Ishikawa (cell line): ENCODE measurements around the gene TPGS2.

Source experiments
- CEBPB ChIP-seq: IDR thresholded peaks from 2 replicates; pipeline ENCODE4 v1.6.1; 2012
- CREB1 ChIP-seq: IDR thresholded peaks from 2 replicates; pipeline ENCODE4 v1.6.1; 2012; ENCODE audit warnings: low read depth
- EGR1 ChIP-seq: IDR thresholded peaks from 2 replicates; pipeline ENCODE4 v1.6.1; 2012
- EP300 ChIP-seq: IDR thresholded peaks from 2 replicates; pipeline ENCODE4 v1.6.1; 2012; ENCODE audit warnings: borderline replicate concordance
- NFIC ChIP-seq: IDR thresholded peaks from 2 replicates; pipeline ENCODE4 v1.6.1; 2012
- RAD21 ChIP-seq: IDR thresholded peaks from 2 replicates; pipeline ENCODE4 v1.6.1; 2012; ENCODE audit warnings: low read depth
- TAF1 ChIP-seq: IDR thresholded peaks from 2 replicates; pipeline ENCODE4 v1.6.1; 2012; ENCODE audit warnings: low read depth, mild to moderate bottlenecking
- TEAD4 ChIP-seq: IDR thresholded peaks from 2 replicates; pipeline ENCODE4 v1.6.1; 2012
- YY1 ChIP-seq: IDR thresholded peaks from 2 replicates; pipeline ENCODE4 v1.6.1; 2012; ENCODE audit warnings: low read depth
- ZBTB7A ChIP-seq: IDR thresholded peaks from 2 replicates; pipeline ENCODE4 v1.6.1; 2012; ENCODE audit warnings: low read depth
- TF ChIP-seq, protein P1 (sequence below): IDR thresholded peaks from 2 replicates; pipeline ENCODE4 v1.6.1; 2012; ENCODE audit warnings: low read depth, mild to moderate bottlenecking
- TF ChIP-seq, protein P2 (sequence below): IDR thresholded peaks from 2 replicates; pipeline ENCODE4 v1.6.1; 2012
- TF ChIP-seq, protein P3 (sequence below): IDR thresholded peaks from 2 replicates; pipeline ENCODE4 v1.6.1; 2012

GRCh38 chr18:36833120-36833519 is 4.3 kb upstream of the TPGS2 start:
- TF ChIP-seq TEAD4, result no peak
- TF ChIP-seq, protein P1, sequence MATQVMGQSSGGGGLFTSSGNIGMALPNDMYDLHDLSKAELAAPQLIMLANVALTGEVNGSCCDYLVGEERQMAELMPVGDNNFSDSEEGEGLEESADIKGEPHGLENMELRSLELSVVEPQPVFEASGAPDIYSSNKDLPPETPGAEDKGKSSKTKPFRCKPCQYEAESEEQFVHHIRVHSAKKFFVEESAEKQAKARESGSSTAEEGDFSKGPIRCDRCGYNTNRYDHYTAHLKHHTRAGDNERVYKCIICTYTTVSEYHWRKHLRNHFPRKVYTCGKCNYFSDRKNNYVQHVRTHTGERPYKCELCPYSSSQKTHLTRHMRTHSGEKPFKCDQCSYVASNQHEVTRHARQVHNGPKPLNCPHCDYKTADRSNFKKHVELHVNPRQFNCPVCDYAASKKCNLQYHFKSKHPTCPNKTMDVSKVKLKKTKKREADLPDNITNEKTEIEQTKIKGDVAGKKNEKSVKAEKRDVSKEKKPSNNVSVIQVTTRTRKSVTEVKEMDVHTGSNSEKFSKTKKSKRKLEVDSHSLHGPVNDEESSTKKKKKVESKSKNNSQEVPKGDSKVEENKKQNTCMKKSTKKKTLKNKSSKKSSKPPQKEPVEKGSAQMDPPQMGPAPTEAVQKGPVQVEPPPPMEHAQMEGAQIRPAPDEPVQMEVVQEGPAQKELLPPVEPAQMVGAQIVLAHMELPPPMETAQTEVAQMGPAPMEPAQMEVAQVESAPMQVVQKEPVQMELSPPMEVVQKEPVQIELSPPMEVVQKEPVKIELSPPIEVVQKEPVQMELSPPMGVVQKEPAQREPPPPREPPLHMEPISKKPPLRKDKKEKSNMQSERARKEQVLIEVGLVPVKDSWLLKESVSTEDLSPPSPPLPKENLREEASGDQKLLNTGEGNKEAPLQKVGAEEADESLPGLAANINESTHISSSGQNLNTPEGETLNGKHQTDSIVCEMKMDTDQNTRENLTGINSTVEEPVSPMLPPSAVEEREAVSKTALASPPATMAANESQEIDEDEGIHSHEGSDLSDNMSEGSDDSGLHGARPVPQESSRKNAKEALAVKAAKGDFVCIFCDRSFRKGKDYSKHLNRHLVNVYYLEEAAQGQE, result no peak
- no peak for TF ChIP-seq ZBTB7A
- no peak for TF ChIP-seq CREB1
- TF ChIP-seq NFIC, result no peak
- TF ChIP-seq TAF1, result no peak
- no peak for TF ChIP-seq EP300
- TF ChIP-seq CEBPB, result no peak
- TF ChIP-seq, protein P2, sequence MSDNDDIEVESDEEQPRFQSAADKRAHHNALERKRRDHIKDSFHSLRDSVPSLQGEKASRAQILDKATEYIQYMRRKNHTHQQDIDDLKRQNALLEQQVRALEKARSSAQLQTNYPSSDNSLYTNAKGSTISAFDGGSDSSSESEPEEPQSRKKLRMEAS, result no peak
- TF ChIP-seq RAD21, result no peak
- TF ChIP-seq YY1, result no peak
- no peak for TF ChIP-seq EGR1
- TF ChIP-seq, protein P3, sequence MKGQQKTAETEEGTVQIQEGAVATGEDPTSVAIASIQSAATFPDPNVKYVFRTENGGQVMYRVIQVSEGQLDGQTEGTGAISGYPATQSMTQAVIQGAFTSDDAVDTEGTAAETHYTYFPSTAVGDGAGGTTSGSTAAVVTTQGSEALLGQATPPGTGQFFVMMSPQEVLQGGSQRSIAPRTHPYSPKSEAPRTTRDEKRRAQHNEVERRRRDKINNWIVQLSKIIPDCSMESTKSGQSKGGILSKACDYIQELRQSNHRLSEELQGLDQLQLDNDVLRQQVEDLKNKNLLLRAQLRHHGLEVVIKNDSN, result no peak
